GM21723 (cell line): ENCODE measurements around the gene CPT1A.

Source experiments
- ATAC-seq: cut with Tn5 transposase; IDR thresholded peaks from one replicate; pipeline ENCODE4 v1.9.1; 2021; ENCODE audit warnings: mild to moderate bottlenecking, moderate library complexity; ENCODE audit not compliant: unreplicated experiment

CPT1A gene

GRCh38 chr11:68804786-68805185 lies 36.9 kb downstream of the CPT1A start:
- no peak for ATAC-seq

GRCh38 chr11:68803766-68804165 lies 38.0 kb downstream of the CPT1A start:
- no peak for ATAC-seq

- ATAC-seq = no peak
Measured at GRCh38 chr11:68798221-68798813, 43.4 kb downstream of the CPT1A start.

GRCh38 chr11:68796801-68797200 lies 44.9 kb downstream of the CPT1A start:
- no peak for ATAC-seq

- no peak for ATAC-seq
Measured at GRCh38 chr11:68792400-68792966, 49.2 kb downstream of the CPT1A start.

- no peak for ATAC-seq
Measured at GRCh38 chr11:68784653-68785052, 57.1 kb downstream of the CPT1A start.

DNA sequence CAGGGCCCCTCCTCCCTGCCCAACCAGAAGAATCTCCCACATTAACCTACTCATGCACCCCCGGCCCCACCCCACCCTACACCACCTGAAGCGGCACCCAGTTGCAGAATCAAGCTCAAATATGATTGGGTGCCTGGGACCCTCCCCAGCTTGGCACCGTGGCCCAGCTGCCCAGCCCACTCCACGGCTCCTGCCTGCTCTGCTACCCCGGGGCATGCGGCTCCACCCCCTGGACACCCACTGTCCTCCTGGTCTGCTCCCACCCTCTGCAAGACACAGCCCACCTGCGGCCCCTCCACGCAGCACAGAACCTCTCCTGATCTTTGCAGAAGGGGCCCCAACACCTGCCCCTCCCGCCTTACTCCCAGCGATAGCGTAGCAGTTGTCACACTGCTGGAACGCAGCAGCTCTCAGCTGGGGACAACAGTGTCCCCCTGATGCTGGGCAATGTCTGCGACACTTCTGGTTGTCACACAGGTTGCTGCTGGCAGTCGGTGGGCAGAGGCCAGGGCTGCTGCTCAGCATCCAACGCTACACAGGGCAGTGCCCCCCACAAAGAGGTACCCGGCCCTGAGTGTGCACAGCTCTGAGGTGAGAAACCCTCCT lies 58.4 kb downstream of the CPT1A start:
- no peak for ATAC-seq

- no peak for ATAC-seq
Measured at GRCh38 chr11:68782711-68783110, 59.0 kb downstream of the CPT1A start.

GRCh38 chr11:68780829-68781228 lies 60.9 kb downstream of the CPT1A start:
- no peak for ATAC-seq

DNA sequence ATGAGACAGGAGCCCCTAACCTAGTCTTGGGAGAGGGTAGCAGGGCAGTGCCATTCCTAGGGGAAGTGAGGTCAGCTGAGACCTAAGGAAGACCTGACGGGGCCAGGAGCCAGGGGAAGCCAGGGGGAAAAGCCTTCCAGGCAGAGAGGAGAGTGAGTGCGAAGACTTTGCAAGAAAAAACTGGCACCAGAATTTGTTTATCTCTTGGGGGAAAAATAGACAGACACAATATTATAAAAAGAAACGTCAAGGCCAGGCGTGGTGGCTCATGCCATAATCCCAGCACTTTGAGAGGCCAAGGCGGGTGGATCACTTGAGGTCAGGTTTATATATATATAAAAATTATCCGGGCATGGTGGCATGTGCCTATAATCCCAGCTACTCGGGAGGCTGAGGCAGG lies 63.5 kb downstream of the CPT1A start:
- no peak for ATAC-seq

GRCh38 chr11:68776442-68777235 lies 65.1 kb downstream of the CPT1A start:
- no peak for ATAC-seq

DNA sequence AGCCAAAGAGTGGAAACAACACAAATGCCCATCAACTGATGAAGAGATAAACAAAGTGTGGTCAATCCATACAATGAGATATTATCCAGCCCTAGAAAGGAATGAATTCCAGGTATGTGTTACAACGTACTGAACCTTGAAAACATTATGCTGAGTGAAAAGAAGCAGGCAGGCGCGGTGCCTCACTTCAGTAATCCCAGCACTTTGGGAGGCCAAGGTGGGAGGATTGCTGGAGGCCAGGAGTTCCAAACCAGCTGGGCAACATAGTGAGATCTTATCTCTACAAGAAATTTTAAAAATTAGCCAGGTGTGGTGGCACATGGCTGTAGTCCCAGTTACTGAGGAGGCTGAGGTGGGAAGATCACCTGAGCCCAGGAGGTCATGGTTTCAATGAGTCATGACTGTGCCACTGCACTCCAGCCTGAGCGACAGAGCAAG lies 65.7 kb downstream of the CPT1A start:
- no peak for ATAC-seq

DNA sequence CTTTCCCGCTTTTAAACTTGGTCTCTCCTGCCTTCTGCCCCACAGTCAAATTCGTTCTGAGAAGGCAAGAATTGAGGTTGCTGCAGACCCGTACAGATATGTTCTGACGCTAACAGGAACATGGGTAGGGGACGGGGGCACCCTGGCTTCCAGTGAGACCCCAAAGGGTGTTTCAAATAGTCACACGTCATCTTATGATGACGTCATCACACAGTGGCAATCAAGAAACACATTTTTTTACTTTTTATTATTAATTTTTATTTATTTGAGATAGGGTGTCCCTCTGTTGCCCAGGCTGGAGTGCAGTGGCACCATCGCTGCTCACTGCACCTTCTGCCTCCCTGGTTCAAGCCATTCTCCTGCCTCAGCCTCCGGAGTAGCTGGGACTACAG lies 67.5 kb downstream of the CPT1A start:
- ATAC-seq = no peak

DNA sequence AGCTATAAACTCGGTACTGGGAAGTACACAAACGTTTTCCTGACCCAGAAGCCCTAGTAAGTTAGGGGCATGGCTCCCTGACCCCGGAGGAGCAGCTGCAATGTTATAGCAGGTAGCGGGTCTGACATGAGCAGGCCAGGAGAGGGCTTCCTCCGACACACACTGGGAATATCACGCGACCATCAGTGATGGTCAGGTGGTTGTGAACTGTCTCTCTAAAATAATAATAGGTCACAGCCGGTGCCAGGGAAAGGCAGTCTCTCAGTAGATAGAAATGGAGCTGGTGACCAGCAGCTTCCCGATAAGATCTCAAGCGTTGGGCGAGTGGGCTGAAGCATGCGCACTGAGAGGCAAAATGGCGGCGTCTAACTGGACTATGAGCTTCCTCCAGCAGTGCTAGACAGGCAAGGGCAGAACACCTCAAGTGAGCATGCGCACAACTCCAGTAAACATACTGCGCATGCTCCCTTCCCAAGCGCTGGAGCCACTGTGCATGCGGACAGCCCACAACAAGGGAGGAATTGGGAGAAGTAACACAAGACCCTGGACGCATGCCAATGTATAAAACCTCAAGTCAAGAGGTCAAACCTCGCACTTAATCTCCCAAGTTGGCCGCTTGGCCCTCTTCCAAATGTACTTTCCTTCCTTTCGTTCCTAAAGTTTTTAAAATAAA lies 68.1 kb downstream of the CPT1A start:
- no peak for ATAC-seq

DNA sequence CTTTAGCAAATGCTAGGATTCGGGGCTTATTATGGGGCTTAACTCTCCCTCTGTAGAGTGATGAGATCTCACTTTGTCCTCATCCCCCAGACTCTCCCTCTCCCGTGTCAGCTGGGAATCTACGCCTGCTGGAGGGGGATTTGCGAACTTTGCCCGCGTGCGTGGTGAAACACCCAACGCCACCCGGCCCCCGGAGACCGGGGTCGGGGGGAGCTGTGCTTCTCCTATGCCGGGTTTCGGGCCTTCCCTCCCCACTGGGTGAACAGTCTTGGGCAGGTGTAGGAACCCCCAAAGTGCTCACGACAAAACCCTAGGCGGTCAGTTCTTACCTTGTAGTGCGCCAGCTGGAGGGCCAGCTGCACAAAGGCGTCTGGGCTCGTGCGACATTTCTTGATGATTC lies 68.8 kb downstream of the CPT1A start:
- no peak for ATAC-seq

- ATAC-seq = no peak
Measured at GRCh38 chr11:68770781-68771180, 70.9 kb downstream of the CPT1A start.

DNA sequence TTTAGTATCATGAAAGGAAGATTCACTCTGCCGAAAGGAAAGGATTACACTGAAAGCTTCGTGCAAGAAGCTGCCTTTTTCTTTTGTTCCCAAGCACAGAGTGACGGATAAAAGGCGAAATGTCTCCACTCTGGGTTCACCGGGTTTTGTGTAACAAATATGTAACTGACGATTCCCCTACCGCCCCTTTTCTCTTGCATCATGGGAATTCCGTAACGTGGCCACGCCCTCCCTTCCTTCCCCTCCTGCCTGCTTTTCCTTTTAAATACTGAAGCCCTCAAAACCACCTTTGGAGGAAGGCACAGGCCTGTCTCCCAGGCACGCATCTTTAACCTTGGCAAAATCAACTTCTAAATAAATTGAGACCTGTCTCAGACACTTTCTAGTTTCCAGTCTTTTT lies 74.0 kb downstream of the CPT1A start:
- no peak for ATAC-seq

DNA sequence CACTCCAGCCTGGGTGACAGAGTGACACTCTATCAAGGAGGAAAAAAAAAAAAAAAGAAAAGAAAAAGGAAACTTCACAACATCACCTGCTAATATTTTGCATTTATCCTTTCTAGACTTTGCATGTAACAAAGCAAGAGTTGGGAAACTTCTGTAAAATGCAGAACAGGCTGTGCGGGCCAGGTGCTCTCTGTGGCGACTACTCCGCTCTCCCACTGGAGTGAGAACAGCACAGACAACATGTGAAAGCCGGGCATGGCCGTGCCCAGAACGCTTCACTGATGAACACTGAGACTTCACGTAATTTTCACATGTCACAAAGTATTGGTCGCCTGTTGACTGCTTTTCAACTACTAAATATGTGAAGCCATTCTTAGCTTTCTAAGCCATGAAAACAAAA lies 74.9 kb downstream of the CPT1A start:
- no peak for ATAC-seq

DNA sequence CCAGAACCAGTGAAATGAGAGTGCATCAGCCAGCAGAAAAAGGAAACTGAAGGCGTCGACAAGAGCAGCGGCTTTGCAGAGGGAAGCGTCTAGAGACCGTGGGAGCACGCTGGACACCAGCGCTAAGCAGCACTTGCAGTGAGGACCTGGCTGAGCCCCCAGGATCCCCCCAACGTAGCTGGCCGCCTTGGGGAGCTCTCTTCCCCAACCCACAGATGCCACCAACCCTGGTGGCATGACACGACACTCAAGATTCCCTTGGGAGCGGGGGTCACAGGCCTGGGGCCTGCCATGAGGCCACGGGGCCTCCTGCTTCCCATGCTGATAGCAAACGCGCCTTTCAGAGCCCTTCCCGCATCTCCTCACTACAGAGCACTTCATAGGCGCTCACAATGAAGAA lies 77.0 kb downstream of the CPT1A start:
- ATAC-seq = no peak

DNA sequence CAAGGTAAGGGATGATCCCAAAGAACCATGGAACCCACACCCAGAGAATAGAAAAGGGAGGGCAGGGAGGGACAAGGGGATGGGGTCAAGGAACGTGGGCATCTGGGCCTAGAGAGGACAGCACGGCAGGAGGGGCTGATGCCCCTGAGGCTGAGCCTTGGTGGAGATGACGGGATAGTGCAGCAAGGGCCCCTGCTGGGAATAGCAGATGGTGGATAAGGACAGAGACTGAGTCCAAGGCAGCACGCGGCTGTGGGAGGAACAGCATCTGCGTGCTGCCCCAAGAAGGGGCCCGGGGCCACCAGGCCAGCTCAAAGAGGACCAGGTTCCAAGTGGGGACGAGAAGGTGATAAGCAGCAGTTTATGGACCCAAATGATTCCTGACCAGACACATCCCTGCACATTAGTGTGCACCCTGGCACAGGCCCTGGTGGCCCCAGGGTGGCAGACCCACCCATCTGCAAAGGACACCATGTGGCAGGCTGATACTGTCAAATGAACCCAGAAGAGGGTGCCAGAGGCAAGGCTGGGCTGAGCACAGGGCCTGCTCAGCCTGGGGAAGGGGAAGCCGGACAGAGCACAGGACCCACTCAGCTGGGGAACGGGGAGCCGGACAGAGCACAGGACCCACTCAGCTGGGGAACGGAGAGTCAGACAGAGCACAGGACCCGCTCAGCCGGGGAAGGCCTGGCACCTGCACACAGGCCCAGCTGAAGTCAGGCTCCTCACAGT lies 77.6 kb downstream of the CPT1A start:
- no peak for ATAC-seq
